Liver (tissue), 9 donors: Measurements from ENCODE around the gene MAP2K7. TPM values are rescaled to one million over a fixed set of nuclear protein-coding genes. Genes with fewer than 3 reads are reported as not detected.

Source experiments
- DNase-seq: peaks from one replicate; pipeline ENCODE4 v3.0.0-alpha.2; 2017; ENCODE audit warnings: low spot score
- H3K27ac ChIP-seq, 2 donors: one replicate each; pipeline ENCODE4 v1.7.0; 2013; ENCODE audit warnings: inconsistent platforms in 2 of 2, low read length in 2 of 2, control low read depth in 1 of 2, low read depth in 1 of 2, mild to moderate bottlenecking in 1 of 2
- H3K27me3 ChIP-seq, 4 donors: one replicate each; pipeline versions ENCODE4 v1.6.1 to v1.7.0; 2013; ENCODE audit warnings: low read length in 3 of 4, inconsistent platforms in 1 of 4, mild to moderate bottlenecking in 1 of 4, moderate library complexity in 1 of 4; ENCODE audit not compliant: control insufficient read depth in 4 of 4, insufficient read depth in 4 of 4
- H3K36me3 ChIP-seq, 4 donors: one replicate each; pipeline versions ENCODE4 v1.6.1 to v1.7.0; 2013; ENCODE audit warnings: low read length in 3 of 4, mild to moderate bottlenecking in 3 of 4, low read depth in 1 of 4, moderate library complexity in 1 of 4; ENCODE audit not compliant: control insufficient read depth in 4 of 4, insufficient read depth in 3 of 4
- H3K4me1 ChIP-seq, 4 donors: one replicate each; pipeline versions ENCODE4 v1.6.1 to v1.7.0; 2013; ENCODE audit warnings: low read length in 3 of 4, mild to moderate bottlenecking in 3 of 4, moderate library complexity in 1 of 4; ENCODE audit not compliant: control insufficient read depth in 4 of 4, insufficient read depth in 4 of 4
- H3K4me3 ChIP-seq, 3 donors: one replicate each; pipeline versions ENCODE4 v1.6.1 to v1.7.0; 2013; ENCODE audit warnings: low read length in 3 of 3, control low read depth in 1 of 3, low read depth in 1 of 3, mild to moderate bottlenecking in 1 of 3
- H3K9ac ChIP-seq, 2 donors: one replicate each; pipeline ENCODE4 v1.7.0; 2013; ENCODE audit warnings: low read length in 2 of 2, mild to moderate bottlenecking in 2 of 2, moderate library complexity in 2 of 2, control low read depth in 1 of 2, low read depth in 1 of 2
- H3K9me3 ChIP-seq, 4 donors: one replicate each; pipeline versions ENCODE4 v1.6.1 to v1.7.0; 2013; ENCODE audit warnings: low read length in 3 of 4; ENCODE audit not compliant: control insufficient read depth in 4 of 4
- EGR1 ChIP-seq, 2 donors: IDR thresholded peaks; 2 replicates each; pipeline ENCODE4 v1.6.1; 2016 to 2018; ENCODE audit warnings: antibody characterized with exemption in 2 of 2, low read depth in 2 of 2
- FOXA1 ChIP-seq: IDR thresholded peaks from 2 replicates; pipeline ENCODE4 v1.6.1; 2016; ENCODE audit warnings: antibody characterized with exemption
- FOXA2 ChIP-seq: IDR thresholded peaks from 2 replicates; pipeline ENCODE4 v1.6.1; 2016; ENCODE audit warnings: antibody characterized with exemption
- GABPA ChIP-seq, 2 donors: IDR thresholded peaks in 1 of 2; conservative IDR thresholded peaks in 1 of 2; 2 replicates each; pipeline ENCODE4 v1.6.1; 2016; ENCODE audit warnings: antibody characterized with exemption in 2 of 2, mild to moderate bottlenecking in 1 of 2, moderate library complexity in 1 of 2
- HNF4A ChIP-seq, 2 donors: conservative IDR thresholded peaks; 2 replicates each; pipeline ENCODE4 v1.6.1; 2016; ENCODE audit warnings: antibody characterized with exemption in 2 of 2, mild to moderate bottlenecking in 2 of 2
- HNF4G ChIP-seq: IDR thresholded peaks from 2 replicates; pipeline ENCODE4 v1.6.1; 2016; ENCODE audit warnings: antibody characterized with exemption
- RAD21 ChIP-seq, 2 donors: IDR thresholded peaks; 2 replicates each; pipeline ENCODE4 v1.6.1; 2016; ENCODE audit warnings: antibody characterized with exemption in 2 of 2, mild to moderate bottlenecking in 2 of 2
- SP1 ChIP-seq: IDR thresholded peaks from 2 replicates; pipeline ENCODE4 v1.6.1; 2018; ENCODE audit warnings: antibody characterized with exemption, mild to moderate bottlenecking
- TAF1 ChIP-seq: conservative IDR thresholded peaks from 2 replicates; pipeline ENCODE4 v1.6.1; 2016; ENCODE audit warnings: antibody characterized with exemption, mild to moderate bottlenecking
- YY1 ChIP-seq: IDR thresholded peaks from 2 replicates; pipeline ENCODE4 v1.6.1; 2016; ENCODE audit warnings: antibody characterized with exemption, mild to moderate bottlenecking
- WGBS: extraction: QIAGEN DNeasy Blood & Tissue Kit; methylation state at CpG from one replicate; pipeline ENCODE4 v1.1.7; 2013; 5-methylcytosine and 5-hydroxymethylcytosine counted together
- polyA plus RNA-seq, 2 donors: library from polyadenylated mRNA; stranded (reverse) in 1 of 2; unstranded in 1 of 2; fragments of 200-250 nt in 1 of 2; fragments of >200 nt in 1 of 2; fragmentation: Nextera tagmentation in 1 of 2; extraction: Ambion mirVana in 1 of 2; gene quantifications; one replicate each; pipeline versions ENCODE4 v1.2.1 to v1.2.3, GENCODE V29; 2013 to 2015
- total RNA-seq, 2 donors: library from RNA; depleted of rRNA; stranded (reverse); fragments of >200 nt; gene quantifications; one replicate each; pipeline ENCODE4 v1.2.3, GENCODE V29; 2014
- TF ChIP-seq, protein P1 (sequence below): IDR thresholded peaks from 2 replicates; pipeline ENCODE4 v1.6.1; 2016; ENCODE audit warnings: antibody characterized with exemption
- TF ChIP-seq, protein P2 (sequence below): fragments of 150-350 bp; IDR thresholded peaks from 2 replicates; pipeline ENCODE4 v1.5.1; 2017; ENCODE audit warnings: improper control_type of control experiment, low read depth, low read length; ENCODE audit not compliant: missing input control
- TF ChIP-seq, protein P3 (sequence below): IDR thresholded peaks from 2 replicates; pipeline ENCODE4 v1.6.1; 2016; ENCODE audit warnings: antibody characterized with exemption, mild to moderate bottlenecking
- TF ChIP-seq, protein P4 (sequence below): IDR thresholded peaks from 2 replicates; pipeline ENCODE4 v1.6.1; 2016; ENCODE audit warnings: antibody characterized with exemption
- donor health status: healthy.
- donor health status: healthy.
- donor health status: healthy.
- donor health status: healthy.
- donor health status: healthy.

MAP2K7 gene
- total and polyA plus RNA-seq, 4 donors = 3.0 to 11.7 (median 9.5) TPM

DNA sequence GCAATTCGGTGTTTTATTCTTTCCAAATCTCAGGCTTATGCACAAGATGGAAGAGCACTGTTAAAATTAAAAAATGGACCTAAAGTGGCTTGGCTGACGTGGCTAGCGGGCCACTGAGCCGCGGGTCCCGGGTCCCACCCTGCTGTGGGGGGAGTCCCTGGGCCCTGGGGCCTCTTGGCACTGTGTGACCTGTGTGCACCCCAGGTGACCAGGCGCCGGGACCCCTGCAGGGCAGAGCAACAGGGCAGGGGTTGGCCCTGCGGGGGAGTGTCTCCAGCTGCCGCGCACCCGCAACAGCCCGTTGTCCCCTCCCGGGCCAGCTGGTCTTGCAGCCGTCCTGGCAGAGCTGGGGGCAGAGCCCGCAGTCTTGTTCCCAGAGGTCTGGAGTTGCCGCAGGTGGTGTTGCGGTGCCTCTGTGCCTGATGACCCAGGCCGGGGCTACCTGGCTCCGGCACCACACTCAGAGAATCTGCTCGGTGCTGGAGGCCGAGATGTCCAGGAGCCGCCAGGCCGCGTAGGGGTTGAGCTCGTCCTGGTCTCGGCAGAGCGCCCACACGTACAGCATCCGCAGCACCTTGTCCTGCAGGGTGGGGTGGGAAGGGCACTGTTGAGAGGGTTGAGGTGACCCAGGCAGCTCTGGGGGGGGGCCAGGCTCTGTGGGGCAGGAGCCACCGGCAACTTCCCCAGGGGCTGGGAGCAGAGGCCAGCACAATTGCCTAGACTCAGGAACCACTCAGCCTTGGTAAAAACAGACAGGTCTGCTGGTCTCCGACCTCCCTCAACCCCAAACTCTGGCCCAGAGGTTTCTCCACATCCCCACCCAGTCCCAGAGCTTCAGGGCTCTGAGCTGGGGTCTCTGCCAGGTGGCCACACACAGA is 23.3 kb downstream of the MAP2K7 start:
- Histone ChIP-seq H3K9ac (no peak overlapping the region), H3K27me3 (no peaks in the 10 kb centered on the region), H3K27ac (no peak overlapping the region), H3K36me3 (peaks cover 2 to 26% (median 11%) of the 10 kb centered on the region in 4 donors), H3K4me3 (no peak overlapping the region), H3K4me1 (peaks cover 8 to 13% (median 9%) of the 10 kb centered on the region in 4 donors), H3K9me3 (no peaks in the 10 kb centered on the region)
- no peak for DNase-seq
- 90% methylated on average over 32 of the region's 32 CpGs for WGBS
- TF ChIP-seq SP1 (no peak), RAD21 (IDR thresholded peaks at IDR 0.05) (no peak), TAF1 (no peak), FOXA1 (no peak), HNF4A (conservative IDR thresholded peaks at IDR 0.05) (no peak), FOXA2 (no peak), HNF4G (no peak), YY1 (no peak), GABPA (IDR thresholded peaks at IDR 0.05 in 1 of 2, conservative IDR thresholded peaks at IDR 0.05 in 1 of 2) (no peak), EGR1 (IDR thresholded peaks at IDR 0.05; ENCODE audit: low read depth in 2 of 2) (no peak)
- TF ChIP-seq, protein P1, sequence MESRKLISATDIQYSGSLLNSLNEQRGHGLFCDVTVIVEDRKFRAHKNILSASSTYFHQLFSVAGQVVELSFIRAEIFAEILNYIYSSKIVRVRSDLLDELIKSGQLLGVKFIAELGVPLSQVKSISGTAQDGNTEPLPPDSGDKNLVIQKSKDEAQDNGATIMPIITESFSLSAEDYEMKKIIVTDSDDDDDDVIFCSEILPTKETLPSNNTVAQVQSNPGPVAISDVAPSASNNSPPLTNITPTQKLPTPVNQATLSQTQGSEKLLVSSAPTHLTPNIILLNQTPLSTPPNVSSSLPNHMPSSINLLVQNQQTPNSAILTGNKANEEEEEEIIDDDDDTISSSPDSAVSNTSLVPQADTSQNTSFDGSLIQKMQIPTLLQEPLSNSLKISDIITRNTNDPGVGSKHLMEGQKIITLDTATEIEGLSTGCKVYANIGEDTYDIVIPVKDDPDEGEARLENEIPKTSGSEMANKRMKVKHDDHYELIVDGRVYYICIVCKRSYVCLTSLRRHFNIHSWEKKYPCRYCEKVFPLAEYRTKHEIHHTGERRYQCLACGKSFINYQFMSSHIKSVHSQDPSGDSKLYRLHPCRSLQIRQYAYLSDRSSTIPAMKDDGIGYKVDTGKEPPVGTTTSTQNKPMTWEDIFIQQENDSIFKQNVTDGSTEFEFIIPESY = no peak
- TF ChIP-seq, protein P2, sequence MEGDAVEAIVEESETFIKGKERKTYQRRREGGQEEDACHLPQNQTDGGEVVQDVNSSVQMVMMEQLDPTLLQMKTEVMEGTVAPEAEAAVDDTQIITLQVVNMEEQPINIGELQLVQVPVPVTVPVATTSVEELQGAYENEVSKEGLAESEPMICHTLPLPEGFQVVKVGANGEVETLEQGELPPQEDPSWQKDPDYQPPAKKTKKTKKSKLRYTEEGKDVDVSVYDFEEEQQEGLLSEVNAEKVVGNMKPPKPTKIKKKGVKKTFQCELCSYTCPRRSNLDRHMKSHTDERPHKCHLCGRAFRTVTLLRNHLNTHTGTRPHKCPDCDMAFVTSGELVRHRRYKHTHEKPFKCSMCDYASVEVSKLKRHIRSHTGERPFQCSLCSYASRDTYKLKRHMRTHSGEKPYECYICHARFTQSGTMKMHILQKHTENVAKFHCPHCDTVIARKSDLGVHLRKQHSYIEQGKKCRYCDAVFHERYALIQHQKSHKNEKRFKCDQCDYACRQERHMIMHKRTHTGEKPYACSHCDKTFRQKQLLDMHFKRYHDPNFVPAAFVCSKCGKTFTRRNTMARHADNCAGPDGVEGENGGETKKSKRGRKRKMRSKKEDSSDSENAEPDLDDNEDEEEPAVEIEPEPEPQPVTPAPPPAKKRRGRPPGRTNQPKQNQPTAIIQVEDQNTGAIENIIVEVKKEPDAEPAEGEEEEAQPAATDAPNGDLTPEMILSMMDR = no peak
- TF ChIP-seq, protein P3, sequence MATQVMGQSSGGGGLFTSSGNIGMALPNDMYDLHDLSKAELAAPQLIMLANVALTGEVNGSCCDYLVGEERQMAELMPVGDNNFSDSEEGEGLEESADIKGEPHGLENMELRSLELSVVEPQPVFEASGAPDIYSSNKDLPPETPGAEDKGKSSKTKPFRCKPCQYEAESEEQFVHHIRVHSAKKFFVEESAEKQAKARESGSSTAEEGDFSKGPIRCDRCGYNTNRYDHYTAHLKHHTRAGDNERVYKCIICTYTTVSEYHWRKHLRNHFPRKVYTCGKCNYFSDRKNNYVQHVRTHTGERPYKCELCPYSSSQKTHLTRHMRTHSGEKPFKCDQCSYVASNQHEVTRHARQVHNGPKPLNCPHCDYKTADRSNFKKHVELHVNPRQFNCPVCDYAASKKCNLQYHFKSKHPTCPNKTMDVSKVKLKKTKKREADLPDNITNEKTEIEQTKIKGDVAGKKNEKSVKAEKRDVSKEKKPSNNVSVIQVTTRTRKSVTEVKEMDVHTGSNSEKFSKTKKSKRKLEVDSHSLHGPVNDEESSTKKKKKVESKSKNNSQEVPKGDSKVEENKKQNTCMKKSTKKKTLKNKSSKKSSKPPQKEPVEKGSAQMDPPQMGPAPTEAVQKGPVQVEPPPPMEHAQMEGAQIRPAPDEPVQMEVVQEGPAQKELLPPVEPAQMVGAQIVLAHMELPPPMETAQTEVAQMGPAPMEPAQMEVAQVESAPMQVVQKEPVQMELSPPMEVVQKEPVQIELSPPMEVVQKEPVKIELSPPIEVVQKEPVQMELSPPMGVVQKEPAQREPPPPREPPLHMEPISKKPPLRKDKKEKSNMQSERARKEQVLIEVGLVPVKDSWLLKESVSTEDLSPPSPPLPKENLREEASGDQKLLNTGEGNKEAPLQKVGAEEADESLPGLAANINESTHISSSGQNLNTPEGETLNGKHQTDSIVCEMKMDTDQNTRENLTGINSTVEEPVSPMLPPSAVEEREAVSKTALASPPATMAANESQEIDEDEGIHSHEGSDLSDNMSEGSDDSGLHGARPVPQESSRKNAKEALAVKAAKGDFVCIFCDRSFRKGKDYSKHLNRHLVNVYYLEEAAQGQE = no peak
- TF ChIP-seq, protein P4, sequence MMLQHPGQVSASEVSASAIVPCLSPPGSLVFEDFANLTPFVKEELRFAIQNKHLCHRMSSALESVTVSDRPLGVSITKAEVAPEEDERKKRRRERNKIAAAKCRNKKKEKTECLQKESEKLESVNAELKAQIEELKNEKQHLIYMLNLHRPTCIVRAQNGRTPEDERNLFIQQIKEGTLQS = no peak
